ENCODE results near the gene TCP11. TPM values are rescaled to one million over a fixed set of nuclear protein-coding genes. Genes with fewer than 3 reads are reported as not detected.

The TCP11 gene
- total RNA-seq, 1 experiment from 2014 or later: not detected

DNA sequence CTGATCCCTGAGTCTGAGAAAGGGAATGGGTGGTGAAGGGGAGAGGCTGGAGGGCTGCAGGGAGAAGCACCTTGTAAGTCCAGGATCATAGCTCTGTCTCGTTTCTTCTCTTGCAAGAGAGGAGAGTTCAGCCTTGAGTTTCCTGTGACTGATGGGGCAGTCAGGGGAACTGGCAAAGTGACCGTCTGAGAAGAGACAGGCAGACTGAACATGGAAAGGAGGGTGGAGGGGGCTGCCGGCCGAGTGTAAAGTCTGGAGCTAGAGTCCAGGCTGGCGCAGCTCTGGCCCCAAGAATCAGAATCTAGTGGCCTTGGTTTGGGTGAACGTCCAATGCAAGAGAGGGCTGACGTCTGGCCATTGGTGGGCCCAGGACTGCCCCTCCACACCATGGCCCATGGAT lies 72.5 kb downstream of the TCP11 start:
- no peak for DNase-seq (ENCODE audit: extremely low read depth, low read depth)

GRCh38 chr6:35068206-35068605 lies 72.9 kb downstream of the TCP11 start:
- no peak for DNase-seq (ENCODE audit: extremely low read depth, low read depth)

Small RNA genes within 50 kb of the gene (small RNA-seq; reads per million reads assigned to genes)
- gene AL138721.1: 0 to 0.06 reads per million in 2 experiments

Other genes with a start within 250 kb of the TCP11 start
- 0.02 TPM in 1 of 2 replicates, not detected in the other for gene SCUBE3, start 72.6 kb upstream of the TCP11 start, total RNA-seq (2014; rRNA removed; shearing (Covaris generic))
- 7.2 and 7.9 TPM in 2 replicates for gene ZNF76, start 118.4 kb upstream of the TCP11 start, total RNA-seq (2014; rRNA removed; shearing (Covaris generic))
- 2.1 and 2.7 TPM in 2 replicates for gene DEF6, start 156.5 kb upstream of the TCP11 start, total RNA-seq (2014; rRNA removed; shearing (Covaris generic))
- 1.7 and 2.1 TPM in 2 replicates for gene PPARD, start 201.2 kb upstream of the TCP11 start, total RNA-seq (2014; rRNA removed; shearing (Covaris generic))

Measured in NCI-H460 (cell line).